IMR-90 (cell line): Measurements from ENCODE around the gene ATP11A. TPM values are rescaled to one million over a fixed set of nuclear protein-coding genes. Genes with fewer than 3 reads are reported as not detected.

ENCODE experiments used
- ATAC-seq: fragments of 200-7000 bp; cut with Tn5 transposase; 2 replicates; pipeline ENCODE4 v1.9.1; 2020; ENCODE audit warnings: low read depth, mild to moderate bottlenecking, moderate library complexity
- BruUV-seq: library from RNA; stranded (reverse); fragments of 400-500 nt; replicated peaks from 2 replicates; lab custom pipeline; 2021; lab: Mats Ljungman, UMichigan
- CTCF ChIA-PET: fragments of 300-600 bp; formaldehyde crosslinking; extraction: SDS; loops from one replicate; lab custom pipeline; 2021; ENCODE audit warnings: antibody characterized with exemption; lab: Yijun Ruan, JAX
- POLR2A ChIA-PET: fragments of 300-600 bp; sonication (Branson Sonifier 250); formaldehyde crosslinking; loops from one replicate; lab custom pipeline; 2022; ENCODE audit warnings: antibody characterized with exemption; ENCODE audit not compliant: unreplicated experiment; lab: Charles Lee
- DNase-seq: peaks from one replicate; pipeline ENCODE4 v3.0.0; 2013
- H2AFZ ChIP-seq: replicated peaks from 2 replicates; pipeline ENCODE3; 2013; ENCODE audit warnings: low read length, mild to moderate bottlenecking; ENCODE audit not compliant: poor library complexity
- H2AK5ac ChIP-seq: 2 replicates; pipeline ENCODE4 v1.6.1; 2013; ENCODE audit warnings: low read depth, low read length, inconsistent platforms
- H2AK9ac ChIP-seq: replicated peaks from 2 replicates; pipeline ENCODE3; 2013; ENCODE audit warnings: mild to moderate bottlenecking, low read depth, low read length, moderate library complexity; ENCODE audit not compliant: poor library complexity
- H2BK120ac ChIP-seq: 2 replicates; pipeline ENCODE4 v1.6.1; 2013; ENCODE audit warnings: low read depth, low read length, inconsistent platforms
- H2BK15ac ChIP-seq: 3 replicates; pipeline ENCODE4 v1.6.1; 2013; ENCODE audit warnings: low read depth, low read length, inconsistent platforms
- H2BK20ac ChIP-seq: 2 replicates; pipeline ENCODE4 v1.6.1; 2013; ENCODE audit warnings: low read depth, mild to moderate bottlenecking, inconsistent platforms, low read length, moderate library complexity
- H2BK5ac ChIP-seq: 2 replicates; pipeline ENCODE4 v1.6.1; 2013; ENCODE audit warnings: mild to moderate bottlenecking, low read depth, low read length, inconsistent platforms; ENCODE audit not compliant: poor library complexity, severe bottlenecking
- H3K14ac ChIP-seq: replicated peaks from 2 replicates; pipeline ENCODE4 v1.6.1; 2013; ENCODE audit warnings: low read depth, low read length, inconsistent platforms
- H3K18ac ChIP-seq: 2 replicates; pipeline ENCODE4 v1.6.1; 2013; ENCODE audit warnings: low read depth, low read length, control low read depth
- H3K23ac ChIP-seq: 2 replicates; pipeline ENCODE4 v1.6.1; 2013; ENCODE audit warnings: low read depth, low read length, inconsistent platforms
- H3K27ac ChIP-seq: 2 replicates; pipeline ENCODE4 v1.5.1; 2013; ENCODE audit warnings: mild to moderate bottlenecking, control low read depth, low read length; ENCODE audit not compliant: insufficient read depth
- H3K27me3 ChIP-seq: 2 replicates; pipeline ENCODE4 v1.6.1; 2013; ENCODE audit warnings: low read length; ENCODE audit not compliant: control insufficient read depth, insufficient read depth
- H3K36me3 ChIP-seq: 2 replicates; pipeline ENCODE4 v1.6.1; 2013; ENCODE audit warnings: low read length, mixed read lengths; ENCODE audit not compliant: control insufficient read depth, insufficient read depth
- H3K4ac ChIP-seq: 2 replicates; pipeline ENCODE4 v1.6.1; 2013; ENCODE audit warnings: low read depth, low read length, inconsistent platforms
- H3K4me1 ChIP-seq: 2 replicates; pipeline ENCODE4 v1.6.1; 2013; ENCODE audit warnings: low read length, mixed read lengths; ENCODE audit not compliant: control insufficient read depth, insufficient read depth
- H3K4me2 ChIP-seq: 2 replicates; pipeline ENCODE4 v1.6.1; 2013; ENCODE audit warnings: low read depth, mild to moderate bottlenecking, control low read depth, low read length, moderate library complexity
- H3K4me3 ChIP-seq: 2 replicates; pipeline ENCODE4 v1.5.1; 2013; ENCODE audit warnings: low read depth, mild to moderate bottlenecking, control low read depth, low read length, moderate library complexity; ENCODE audit not compliant: insufficient read depth
- H3K56ac ChIP-seq: 2 replicates; pipeline ENCODE4 v1.6.1; 2013; ENCODE audit warnings: low read length, inconsistent platforms; ENCODE audit not compliant: insufficient read depth; ENCODE audit errors: extremely low read depth
- H3K79me1 ChIP-seq, 2 experiments: 2 replicates each; pipeline ENCODE4 v1.6.1; 2013; ENCODE audit warnings: low read length in 2 of 2, inconsistent platforms in 1 of 2, low read depth in 1 of 2
- H3K9ac ChIP-seq: 2 replicates; pipeline ENCODE4 v1.6.1; 2013; ENCODE audit warnings: low read depth, low read length, control low read depth
- H3K9me1 ChIP-seq: 2 replicates; pipeline ENCODE4 v1.6.1; 2013; ENCODE audit warnings: low read length, inconsistent platforms; ENCODE audit not compliant: insufficient read depth
- H3K9me3 ChIP-seq: 2 replicates; pipeline ENCODE4 v1.6.1; 2013; ENCODE audit warnings: low read length; ENCODE audit not compliant: control insufficient read depth, insufficient read depth
- H4K20me1 ChIP-seq: 2 replicates; pipeline ENCODE4 v1.6.1; 2013; ENCODE audit warnings: low read length, inconsistent platforms; ENCODE audit not compliant: insufficient read depth
- H4K5ac ChIP-seq: 2 replicates; pipeline ENCODE4 v1.6.1; 2013; ENCODE audit warnings: mild to moderate bottlenecking, low read depth, low read length, control low read depth
- H4K8ac ChIP-seq, 2 experiments: 2 replicates each; pipeline ENCODE4 v1.6.1; 2013; ENCODE audit warnings: low read depth in 2 of 2, low read length in 2 of 2, control low read depth in 1 of 2, inconsistent platforms in 1 of 2
- H4K91ac ChIP-seq: 2 replicates; pipeline ENCODE4 v1.6.1; 2013; ENCODE audit warnings: low read depth, low read length, inconsistent platforms; ENCODE audit not compliant: insufficient read depth
- BHLHE40 ChIP-seq: fragments of 150-350 bp; IDR thresholded peaks from 2 replicates; pipeline ENCODE4 v1.6.1; 2016; ENCODE audit warnings: mild to moderate bottlenecking, low read depth, low read length
- CEBPB ChIP-seq: IDR thresholded peaks from 2 replicates; pipeline ENCODE4 v1.6.1; 2012; ENCODE audit warnings: low read depth, low read length, improper control_type of control experiment
- CTCF ChIP-seq: conservative IDR thresholded peaks from 2 replicates; pipeline ENCODE4 v1.5.1; 2012; ENCODE audit warnings: mild to moderate bottlenecking, low read depth, low read length, improper control_type of control experiment
- ELK1 ChIP-seq: fragments of 150-350 bp; IDR thresholded peaks from 2 replicates; pipeline ENCODE4 v1.6.1; 2016; ENCODE audit warnings: low read depth, mild to moderate bottlenecking, low read length, moderate library complexity, borderline replicate concordance
- FOS ChIP-seq: fragments of 150-350 bp; IDR thresholded peaks from 2 replicates; pipeline ENCODE4 v1.6.1; 2016; ENCODE audit warnings: low read depth, low read length
- MAFK ChIP-seq: IDR thresholded peaks from 2 replicates; pipeline ENCODE4 v1.6.1; 2012; ENCODE audit warnings: low read depth, low read length, improper control_type of control experiment
- MAZ ChIP-seq: IDR thresholded peaks from 2 replicates; pipeline ENCODE4 v1.6.1; 2012; ENCODE audit warnings: low read depth, mild to moderate bottlenecking, low read length, improper control_type of control experiment, moderate library complexity, borderline replicate concordance
- MXI1 ChIP-seq: IDR thresholded peaks from 2 replicates; pipeline ENCODE4 v1.6.1; 2012; ENCODE audit warnings: low read depth, mild to moderate bottlenecking, low read length, moderate library complexity, borderline replicate concordance
- NFE2L2 ChIP-seq: fragments of 150-350 bp; IDR thresholded peaks from 2 replicates; pipeline ENCODE4 v1.6.1; 2016; ENCODE audit warnings: low read depth, mild to moderate bottlenecking, low read length
- POLR2A ChIP-seq: IDR thresholded peaks from 2 replicates; pipeline ENCODE4 v1.6.1; 2012; ENCODE audit warnings: mild to moderate bottlenecking, low read depth, low read length
- RAD21 ChIP-seq: IDR thresholded peaks from 2 replicates; pipeline ENCODE4 v1.6.1; 2012; ENCODE audit warnings: low read length, improper control_type of control experiment
- RCOR1 ChIP-seq: IDR thresholded peaks from 2 replicates; pipeline ENCODE4 v1.6.1; 2012; ENCODE audit warnings: mild to moderate bottlenecking, low read length, improper control_type of control experiment; ENCODE audit not compliant: insufficient replicate concordance
- RFX5 ChIP-seq: IDR thresholded peaks from 2 replicates; pipeline ENCODE4 v1.8.0; 2012; ENCODE audit warnings: low read depth, mild to moderate bottlenecking, low read length, moderate library complexity
- SMC3 ChIP-seq: fragments of 150-350 bp; IDR thresholded peaks from 2 replicates; pipeline ENCODE4 v1.6.1; 2016; ENCODE audit warnings: low read depth, mild to moderate bottlenecking, antibody characterized with exemption, low read length, moderate library complexity
- USF2 ChIP-seq: fragments of 150-350 bp; IDR thresholded peaks from 2 replicates; pipeline ENCODE4 v1.6.1; 2017; ENCODE audit warnings: mild to moderate bottlenecking, antibody characterized with exemption, low read length, low read depth
- WGBS, 2 experiments: methylation state at CpG; one replicate each; pipeline versions ENCODE4 v1.1.5 to v1.1.7; 2013; ENCODE audit warnings: missing lambda C conversion rate in 2 of 2; ENCODE audit not compliant: insufficient read length in 1 of 2; ENCODE audit errors: extremely low coverage in 2 of 2; 5-methylcytosine and 5-hydroxymethylcytosine counted together
- dilution Hi-C: fragments of 300-500 bp; cut with HindIII; formaldehyde crosslinking; loops from one replicate; pipeline ENCODE4 v1.14.3; 2018; ENCODE audit warnings: low sequenced_read_pairs; ENCODE audit not compliant: unreplicated experiment
- in situ Hi-C: fragments of 300-500 bp; cut with MboI; formaldehyde crosslinking; loops from 3 replicates; pipeline ENCODE4 v1.14.3; 2019; ENCODE audit warnings: low sequenced_read_pairs, inconsistent platforms, mixed read lengths
- intact Hi-C: fragments of 100-400 bp; cut with micrococcal nuclease; formaldehyde crosslinking; loops from 2 replicates; pipeline ENCODE4 v1.10.0; 2022
- polyA plus RNA-seq, 3 experiments: library from polyadenylated mRNA; depleted of rRNA; stranded (reverse); fragments of >200 nt; gene quantifications; 2 replicates each; pipeline ENCODE4 v1.2.3, GENCODE V29; 2012; ENCODE audit warnings: low replicate concordance in 1 of 3
- total RNA-seq: library from RNA; depleted of rRNA; stranded (reverse); fragments of >200 nt; gene quantifications from 2 replicates; pipeline ENCODE4 v1.2.3, GENCODE V29; 2012

ATP11A gene
- total and polyA plus RNA-seq, 2 of the 4 experiments (the other 2 are of a cell fraction), result 8.4 to 12.0 TPM

- no TSS peak for BruUV-seq
- ChIA-PET CTCF (no interaction called here), POLR2A (no interaction called here)
- H2AK5ac ChIP-seq, result no peak overlapping the region
- DNase-seq (no peak), ATAC-seq (no peak)
- peaks cover 2% of the 10 kb centered on the region; the same call in 1 of the 2 replicates for H3K9me3 ChIP-seq
- H4K91ac ChIP-seq, result no peak overlapping the region
- no peak overlapping the region for H4K8ac ChIP-seq
- H3K4me3 ChIP-seq, result no peak overlapping the region
- no peak overlapping the region for H3K4me2 ChIP-seq
- in situ Hi-C loops, result loop anchor here (25.0 kb wide), 2 partner anchors 308 to 458 kb away; no protein-coding TSS in a partner anchor
- H3K4ac ChIP-seq, result no peak overlapping the region
- no peak overlapping the region for H2BK20ac ChIP-seq
- no peak overlapping the region for H3K9ac ChIP-seq
- no peak overlapping the region for H2BK120ac ChIP-seq
- H3K79me1 ChIP-seq, result no peaks in the 10 kb centered on the region
- dilution Hi-C loops, result no loop called here
- peak overlapping the region; percentile 9 for H2AFZ ChIP-seq
- H2AK9ac ChIP-seq, result no peak overlapping the region
- H4K5ac ChIP-seq, result no peak overlapping the region
- H3K27me3 ChIP-seq, result peaks cover 52% of the 10 kb centered on the region
- 28% methylated on average over 3 of the region's 8 CpGs; no CpG with 5 or more reads in 1 of the 2 experiments for WGBS, 2 experiments
- H3K18ac ChIP-seq, result no peak overlapping the region
- TF ChIP-seq CEBPB (no peak), NFE2L2 (no peak), BHLHE40 (no peak), ELK1 (no peak), RAD21 (no peak), MXI1 (no peak), RCOR1 (no peak), MAFK (no peak), POLR2A (no peak), SMC3 (no peak), FOS (no peak), RFX5 (no peak), CTCF (no peak), MAZ (no peak), USF2 (no peak)
- no peak overlapping the region for H2BK15ac ChIP-seq
- H3K4me1 ChIP-seq, result no peaks in the 10 kb centered on the region
- no peak overlapping the region for H3K56ac ChIP-seq
- intact Hi-C loops, result no loop called here
- H3K9me1 ChIP-seq, result peaks cover 5% of the 10 kb centered on the region; the same call in 1 of the 2 replicates
- no peak overlapping the region for H3K27ac ChIP-seq
- no peaks in the 10 kb centered on the region for H4K20me1 ChIP-seq
- H2BK5ac ChIP-seq, result no peak overlapping the region
- no peak overlapping the region for H3K23ac ChIP-seq
- H3K36me3 ChIP-seq, result no peaks in the 10 kb centered on the region
- no peak overlapping the region for H3K14ac ChIP-seq
Observed at GRCh38 chr13:112929783-112930055, 239.9 kb downstream of the ATP11A start.
